GM18502 (cell line): ENCODE data around the gene ZNF821.
"Not testable (repeated sequence)": the region's sequence is repeated elsewhere in the genome, so short reads cannot be mapped to it uniquely, and the experiment has no call there.

Experiments
- ATAC-seq: cut with Tn5 transposase; IDR thresholded peaks from one replicate; pipeline ENCODE4 v1.9.1; 2021; ENCODE audit warnings: mild to moderate bottlenecking; ENCODE audit not compliant: unreplicated experiment, poor library complexity

The ZNF821 gene, protein sequence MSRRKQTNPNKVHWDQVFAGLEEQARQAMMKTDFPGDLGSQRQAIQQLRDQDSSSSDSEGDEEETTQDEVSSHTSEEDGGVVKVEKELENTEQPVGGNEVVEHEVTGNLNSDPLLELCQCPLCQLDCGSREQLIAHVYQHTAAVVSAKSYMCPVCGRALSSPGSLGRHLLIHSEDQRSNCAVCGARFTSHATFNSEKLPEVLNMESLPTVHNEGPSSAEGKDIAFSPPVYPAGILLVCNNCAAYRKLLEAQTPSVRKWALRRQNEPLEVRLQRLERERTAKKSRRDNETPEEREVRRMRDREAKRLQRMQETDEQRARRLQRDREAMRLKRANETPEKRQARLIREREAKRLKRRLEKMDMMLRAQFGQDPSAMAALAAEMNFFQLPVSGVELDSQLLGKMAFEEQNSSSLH

DNA sequence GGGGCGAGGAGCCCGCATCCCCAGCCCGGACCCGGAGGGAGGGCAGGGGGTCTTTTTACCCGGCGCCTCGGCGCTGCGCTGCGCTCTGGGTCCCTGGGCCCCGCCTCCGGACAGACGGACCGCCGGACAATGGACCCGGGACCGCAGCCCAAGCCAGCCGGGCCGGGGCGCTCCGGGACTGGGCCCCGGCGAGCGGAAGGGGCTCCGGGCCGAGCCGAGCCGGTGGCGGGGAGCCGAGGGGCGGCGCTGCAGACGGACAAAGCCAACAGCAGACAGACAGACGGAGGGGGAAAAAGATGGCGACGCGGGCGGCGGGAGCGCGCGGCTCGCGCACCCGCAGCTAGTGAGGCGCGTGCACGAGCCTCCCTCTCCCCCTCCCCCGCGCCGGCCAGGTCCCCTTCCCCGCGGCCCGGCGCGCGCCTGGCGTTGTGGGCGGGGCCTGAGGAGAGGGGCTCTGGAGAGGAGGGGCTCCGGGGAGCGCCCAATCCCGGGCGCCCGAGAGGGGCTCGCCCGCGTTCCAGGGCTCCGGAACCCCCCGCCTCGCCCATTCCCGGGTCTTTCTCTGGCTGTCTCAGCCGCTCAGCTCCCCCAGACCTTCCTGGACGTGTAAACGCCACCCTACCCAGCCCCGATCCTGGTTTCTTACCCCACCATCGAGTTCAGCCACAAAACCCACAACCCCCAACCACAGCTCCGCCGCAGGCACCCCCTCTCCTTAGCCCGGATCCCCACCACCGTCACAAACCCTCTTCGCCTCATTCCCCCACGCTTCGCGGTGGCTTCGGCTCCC, at the start of gene ZNF821:
TSS of gene ZNF821 (minus strand) at position 334 of the 790 bp plus-strand sequence. CDS start 4,236 bp downstream, outside the sequence.
- peak; percentile 49 for ATAC-seq

DNA sequence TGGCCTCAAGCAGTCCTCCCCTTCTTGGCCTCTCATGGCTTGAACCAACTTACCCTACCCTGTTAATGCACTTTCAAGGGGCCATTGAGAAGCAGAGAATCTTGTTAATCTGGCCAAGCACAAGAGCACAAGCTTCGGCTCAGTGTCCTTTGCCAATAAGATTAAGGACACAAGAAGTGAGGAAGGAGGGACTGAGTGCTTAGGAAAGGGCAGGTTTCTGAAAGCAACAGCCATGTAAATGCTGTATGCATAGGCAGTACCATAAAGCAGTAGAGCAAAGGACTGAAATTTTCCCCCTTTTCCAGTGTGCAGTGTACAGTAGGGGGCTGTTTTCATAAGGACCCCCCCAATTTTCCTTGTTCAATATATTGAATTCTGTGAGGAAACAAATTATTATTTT, 49.0 kb upstream of the ZNF821 start:
- no peak for ATAC-seq

DNA sequence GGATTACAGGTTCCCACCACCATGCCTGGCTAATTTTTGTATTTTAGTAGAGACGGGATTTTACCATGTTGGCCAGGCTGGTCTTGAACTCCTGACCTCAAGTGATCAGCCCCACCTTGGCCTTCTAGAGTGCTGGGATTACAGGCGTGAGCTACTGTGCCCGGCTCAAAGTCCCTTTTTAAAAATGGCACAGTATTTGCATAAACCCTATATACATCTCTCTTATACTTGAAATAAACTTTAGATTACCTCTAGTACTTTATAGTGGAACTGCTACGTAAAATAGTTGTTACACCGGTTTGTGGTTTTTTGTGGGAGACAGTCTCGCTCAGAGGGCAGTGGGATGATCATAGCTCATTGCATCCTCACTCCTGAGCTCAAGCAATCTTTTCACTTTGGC, 47.6 kb upstream of the ZNF821 start:
- no peak for ATAC-seq

DNA sequence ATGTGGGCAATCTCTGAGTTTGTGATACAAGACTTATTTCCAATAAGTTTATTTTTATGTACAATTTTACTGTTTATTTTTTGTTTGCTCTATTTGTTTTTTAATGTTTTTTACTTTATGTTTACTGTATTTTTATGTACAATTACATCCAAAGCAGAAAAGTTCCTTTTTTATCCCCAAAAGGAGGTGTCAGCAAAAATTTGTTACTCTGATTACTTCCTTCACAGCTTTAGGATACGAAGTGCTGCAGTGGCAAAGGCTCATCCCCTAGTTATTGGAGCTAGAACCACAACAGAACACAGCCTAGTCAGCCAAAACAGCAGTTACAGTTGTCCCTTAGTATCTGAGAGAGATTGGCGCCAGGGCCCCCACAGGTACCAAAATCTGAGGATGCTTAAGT, 47.0 kb upstream of the ZNF821 start:
- ATAC-seq = no peak

DNA sequence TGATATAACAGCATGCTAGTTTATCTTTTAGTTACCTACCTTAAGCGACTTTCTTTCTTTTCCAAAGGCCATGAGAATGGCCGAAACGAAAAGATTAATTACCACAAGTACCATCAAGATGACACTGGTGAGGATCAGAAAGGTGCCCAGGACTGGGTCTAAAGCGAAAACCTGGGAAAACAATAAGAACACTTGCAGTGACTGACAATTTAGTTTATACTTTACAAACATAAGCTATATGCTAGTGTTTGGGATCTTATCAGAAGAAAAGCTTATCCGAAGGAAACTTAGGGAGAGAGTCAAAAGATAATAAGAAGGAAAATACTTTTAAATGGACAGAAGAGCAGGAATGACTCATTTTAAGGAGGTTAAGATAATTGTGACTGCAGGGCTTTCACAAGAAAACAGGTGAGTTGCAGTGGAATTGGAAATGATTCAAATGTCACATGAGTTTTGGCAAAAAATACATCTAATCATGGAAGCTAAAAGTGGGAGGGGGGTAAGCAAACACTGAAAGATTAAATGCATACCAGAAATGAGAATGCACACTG, 46.1 kb upstream of the ZNF821 start:
- no peak for ATAC-seq

DNA sequence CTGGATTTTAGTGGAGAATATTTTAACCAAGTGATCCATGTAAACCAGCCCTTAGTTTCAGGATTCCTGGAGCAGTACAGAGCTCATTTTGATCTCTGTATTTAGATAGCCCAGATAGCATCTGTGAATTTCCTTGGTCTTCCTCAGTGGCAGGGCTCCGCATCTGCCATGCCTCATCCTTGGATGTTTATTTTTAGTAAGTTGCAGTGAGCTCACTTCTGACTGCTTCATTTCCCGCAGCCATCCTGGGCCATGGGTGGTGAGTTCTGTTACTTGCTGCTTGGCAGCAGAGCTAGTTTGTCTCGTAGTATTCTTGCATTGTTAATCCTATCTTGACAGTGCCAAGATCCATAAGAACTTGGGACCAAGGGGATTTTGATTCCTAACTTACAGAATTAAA, 45.1 kb upstream of the ZNF821 start:
- ATAC-seq = no peak

DNA sequence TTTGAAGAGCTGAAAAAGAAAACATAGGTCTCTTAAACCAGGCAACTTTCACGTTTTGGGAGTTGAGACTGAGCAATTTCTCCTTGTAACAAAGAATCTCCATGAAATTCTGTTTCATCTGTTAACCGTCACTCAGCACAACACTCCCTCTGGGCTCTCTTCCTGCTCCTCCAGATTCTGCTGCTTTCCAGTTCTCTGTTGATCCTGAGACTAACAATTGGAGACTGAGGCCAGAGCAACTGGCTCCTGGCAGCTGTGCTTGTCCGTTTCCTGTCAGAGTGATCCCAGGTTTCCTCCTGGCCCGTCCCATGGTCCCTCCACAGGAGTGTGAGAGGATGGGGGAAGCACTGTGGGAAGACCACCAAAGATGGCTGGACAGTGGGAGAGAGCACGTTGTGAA, 43.8 kb upstream of the ZNF821 start:
- ATAC-seq = no peak

DNA sequence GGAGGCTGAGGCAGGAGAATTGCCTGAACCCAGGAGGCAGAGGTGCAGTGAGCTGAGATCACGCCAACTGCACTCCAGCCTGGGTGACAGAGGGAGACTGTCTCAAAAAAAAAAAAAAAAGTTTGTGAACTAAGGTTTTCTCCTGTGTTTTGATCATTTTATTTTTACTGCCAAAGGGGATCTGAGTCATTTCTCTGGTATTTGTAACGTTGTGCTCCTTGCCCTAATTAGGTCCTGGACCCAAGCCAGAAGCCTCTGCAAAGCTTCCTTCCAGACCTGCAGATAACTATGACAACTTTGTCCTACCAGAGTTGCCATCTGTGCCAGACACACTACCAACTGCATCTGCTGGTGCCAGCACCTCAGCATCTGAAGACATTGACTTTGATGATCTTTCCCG, 43.4 kb upstream of the ZNF821 start:
- no peak for ATAC-seq

DNA sequence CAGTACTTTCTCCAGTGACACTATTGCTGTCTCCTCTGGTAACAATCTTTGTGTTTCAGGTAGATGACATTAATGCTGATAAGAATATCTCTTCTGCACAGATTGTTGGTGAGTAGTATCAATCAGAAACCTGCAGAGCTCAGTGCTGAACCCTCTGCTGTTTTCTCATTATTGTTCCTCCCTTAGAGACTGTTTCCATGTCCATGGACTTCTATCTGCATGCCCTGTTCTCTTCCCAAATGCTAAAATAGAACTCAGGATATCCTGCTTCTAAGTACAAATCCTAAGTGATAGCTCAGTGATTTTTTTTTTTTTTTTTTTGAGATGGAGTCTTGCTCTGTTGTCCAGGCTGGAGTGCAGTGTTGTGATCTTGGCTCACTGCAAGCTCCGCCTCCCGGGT, 40.7 kb upstream of the ZNF821 start:
- no peak for ATAC-seq

DNA sequence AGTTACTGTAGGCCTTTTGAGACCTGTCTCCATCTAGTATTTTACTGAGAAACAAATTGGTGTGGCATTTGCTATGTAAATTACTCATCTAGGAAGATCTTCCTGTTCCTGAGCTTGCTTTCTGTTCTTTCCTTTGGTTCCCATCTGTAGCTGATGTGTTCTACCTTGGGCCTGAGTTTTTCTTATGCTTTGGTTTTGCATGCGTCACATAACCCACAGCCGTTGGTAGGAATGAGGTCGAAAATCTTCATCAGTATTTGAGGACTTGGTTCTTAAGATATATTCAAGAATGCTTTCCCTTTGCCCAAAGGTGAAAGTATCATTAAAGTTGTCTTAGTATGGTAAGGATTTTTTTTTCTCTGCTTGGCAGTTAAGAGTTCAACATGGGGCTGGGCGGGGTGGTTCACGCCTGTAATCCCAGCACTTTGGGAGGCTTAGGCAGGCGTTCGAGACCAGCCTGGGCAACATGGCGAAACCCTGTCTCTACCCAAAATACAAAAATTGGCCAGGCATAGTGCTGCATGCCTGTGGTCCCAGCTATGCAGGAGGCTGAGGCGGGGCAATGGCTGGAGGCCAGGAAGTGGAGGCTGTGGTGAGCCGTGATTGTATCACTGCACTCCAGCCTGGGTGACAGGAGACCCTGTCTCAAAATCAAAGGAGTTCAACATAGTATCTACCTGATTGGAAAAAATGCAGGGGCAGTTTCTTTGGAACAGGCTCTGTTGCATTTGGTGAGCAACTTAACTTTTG, 40.1 kb upstream of the ZNF821 start:
- no peak for ATAC-seq

DNA sequence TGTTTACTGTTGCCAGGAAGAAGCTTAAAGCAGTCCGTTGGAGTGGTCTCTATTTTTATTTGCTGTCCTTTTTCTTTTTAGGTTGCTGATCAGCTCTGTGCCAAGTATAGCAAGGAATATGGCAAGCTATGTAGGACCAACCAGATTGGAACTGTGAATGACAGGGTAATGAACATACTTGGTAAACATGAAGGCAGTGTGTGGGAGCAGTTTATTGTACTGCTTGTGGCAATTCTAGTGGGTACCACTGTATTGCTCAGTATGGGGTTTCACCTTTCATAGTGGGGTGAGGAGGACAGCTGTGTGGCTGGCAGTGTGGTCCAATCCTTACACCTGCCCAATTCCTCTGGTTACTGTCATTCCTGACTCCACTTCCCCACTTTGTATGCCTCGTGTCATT, 36.7 kb upstream of the ZNF821 start:
- no peak for ATAC-seq

DNA sequence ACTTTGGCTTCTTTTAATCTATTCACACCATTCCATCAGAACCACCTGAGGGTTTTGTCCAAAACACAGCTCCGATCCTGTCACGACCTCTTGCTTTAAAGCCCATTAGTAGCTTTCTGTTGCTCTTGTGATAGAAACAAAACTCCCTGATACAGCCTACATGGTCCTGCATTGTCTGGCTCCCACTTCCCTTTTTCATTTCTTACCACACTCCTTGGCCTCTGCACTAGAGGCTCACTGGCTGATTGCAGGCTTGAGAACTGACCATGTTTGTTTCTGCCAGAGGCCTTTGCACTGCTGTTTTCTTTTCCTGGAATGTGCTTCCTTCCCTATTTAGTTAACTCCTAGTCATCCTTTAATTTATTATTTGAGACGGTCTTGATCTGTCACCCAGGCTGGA, 35.1 kb upstream of the ZNF821 start:
- peak; percentile 80 for ATAC-seq

DNA sequence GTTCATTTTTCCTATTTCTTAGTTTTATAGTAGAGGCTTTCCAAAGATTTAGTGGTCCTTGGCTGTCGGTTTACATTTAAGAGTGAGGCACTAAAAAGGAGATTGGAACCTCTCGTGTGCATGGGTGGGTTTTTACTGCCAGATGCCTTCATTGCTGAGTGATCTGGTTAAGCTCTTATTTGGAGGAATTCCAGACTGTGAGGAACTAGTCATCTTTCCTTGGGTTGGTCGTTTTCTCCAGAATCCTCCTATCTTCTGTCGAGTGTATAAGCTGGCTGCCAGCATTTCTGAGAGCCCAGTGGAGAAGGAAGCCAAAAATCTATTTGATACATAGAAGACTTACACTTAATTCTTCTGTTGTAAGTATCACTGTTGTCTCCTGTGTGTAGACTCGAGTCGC, 33.9 kb upstream of the ZNF821 start:
- no peak for ATAC-seq

DNA sequence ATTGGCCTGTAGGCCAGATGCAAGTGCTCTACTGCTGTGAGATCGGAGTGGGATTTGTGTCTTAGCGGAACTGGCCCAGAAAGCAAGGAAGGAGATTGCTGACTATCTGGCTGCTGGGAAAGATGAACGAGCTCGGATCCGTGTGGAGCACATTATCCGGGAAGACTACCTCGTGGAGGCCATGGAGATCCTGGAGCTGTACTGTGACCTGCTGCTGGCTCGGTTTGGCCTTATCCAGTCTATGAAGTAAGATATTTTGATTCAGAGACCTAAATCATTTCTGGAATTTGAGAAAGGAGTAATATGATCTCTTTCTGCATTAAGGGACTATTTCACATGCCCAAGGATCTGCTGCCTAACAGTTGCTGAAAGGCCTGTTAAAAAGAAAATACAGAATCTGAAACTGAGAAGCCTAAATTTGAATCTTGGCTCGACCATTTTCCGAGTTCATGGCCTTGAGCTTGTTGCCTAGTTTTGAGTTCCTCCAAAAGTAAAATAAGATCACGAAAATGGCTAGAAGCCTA, 32.5 kb upstream of the ZNF821 start:
- no peak for ATAC-seq

DNA sequence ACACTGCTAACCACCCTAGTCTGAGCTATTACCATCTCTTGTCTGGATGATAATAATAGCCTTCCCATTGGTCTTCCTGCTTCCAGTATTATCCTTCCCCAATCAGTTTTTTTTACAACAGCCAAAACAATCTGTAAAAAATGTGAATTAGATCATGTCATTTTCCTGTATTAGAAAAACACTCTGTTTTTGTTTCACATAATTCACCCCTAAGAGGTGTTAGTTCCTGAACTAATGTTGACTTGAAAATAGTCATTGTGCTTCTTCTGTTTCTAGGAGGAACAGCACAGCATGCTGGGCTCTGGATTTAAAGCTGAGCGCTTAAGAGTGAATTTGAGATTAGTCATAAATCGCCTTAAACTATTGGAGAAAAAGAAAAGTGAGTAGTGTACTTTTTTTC, 31.4 kb upstream of the ZNF821 start:
- no peak for ATAC-seq

DNA sequence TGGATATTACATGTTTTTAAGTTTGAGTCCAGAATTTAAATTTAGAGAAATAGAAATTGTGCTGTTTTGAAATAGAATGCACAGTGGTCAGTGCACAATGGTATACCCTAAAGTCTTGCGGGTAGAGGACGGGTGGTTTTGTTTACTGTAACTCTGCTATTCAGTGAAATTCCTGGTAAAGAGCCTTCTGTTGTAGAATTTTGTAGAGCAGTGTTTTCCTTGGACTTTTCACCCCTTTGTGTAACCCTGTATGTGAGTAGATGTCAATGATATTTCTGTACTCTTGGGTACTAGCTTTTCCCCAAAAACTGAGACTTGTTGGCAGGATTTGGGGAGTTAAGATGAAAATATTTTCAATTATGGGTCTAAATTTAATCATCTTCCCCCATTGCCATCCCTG, 30.8 kb upstream of the ZNF821 start:
- no peak for ATAC-seq

DNA sequence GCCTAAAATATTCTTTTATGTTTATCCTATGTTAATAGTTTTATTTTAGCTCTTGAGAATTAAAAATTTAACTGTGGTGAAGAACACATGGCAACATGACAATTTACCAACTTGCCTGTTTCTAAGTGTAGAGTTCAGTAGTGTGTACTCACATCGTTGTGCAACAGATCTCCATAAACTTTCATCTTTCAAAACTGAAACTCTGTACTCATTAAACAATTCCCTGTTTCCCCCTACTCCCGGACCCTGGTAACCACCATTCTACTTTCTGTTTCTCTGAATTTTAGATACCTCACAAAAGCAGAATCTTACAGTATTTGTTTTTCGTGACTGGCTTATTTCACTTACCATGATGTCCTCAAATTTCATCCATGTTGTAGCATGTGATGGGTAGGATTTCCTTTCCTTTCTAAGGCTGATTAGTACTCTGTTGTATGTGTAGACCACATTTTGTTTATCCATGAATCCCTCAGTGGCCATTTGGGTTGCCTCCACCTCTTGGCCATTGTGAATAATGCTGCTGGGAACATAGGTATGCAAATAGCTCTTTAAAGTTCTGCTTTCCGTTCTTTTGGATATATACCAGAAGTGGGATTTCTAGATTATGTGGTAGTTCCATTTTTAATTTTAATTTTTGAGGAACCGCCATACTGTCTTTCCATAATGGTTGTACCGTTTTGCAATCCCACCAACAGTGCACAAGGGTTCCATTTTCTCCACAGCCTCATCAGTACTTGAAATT, 28.7 kb upstream of the ZNF821 start:
- no peak for ATAC-seq

DNA sequence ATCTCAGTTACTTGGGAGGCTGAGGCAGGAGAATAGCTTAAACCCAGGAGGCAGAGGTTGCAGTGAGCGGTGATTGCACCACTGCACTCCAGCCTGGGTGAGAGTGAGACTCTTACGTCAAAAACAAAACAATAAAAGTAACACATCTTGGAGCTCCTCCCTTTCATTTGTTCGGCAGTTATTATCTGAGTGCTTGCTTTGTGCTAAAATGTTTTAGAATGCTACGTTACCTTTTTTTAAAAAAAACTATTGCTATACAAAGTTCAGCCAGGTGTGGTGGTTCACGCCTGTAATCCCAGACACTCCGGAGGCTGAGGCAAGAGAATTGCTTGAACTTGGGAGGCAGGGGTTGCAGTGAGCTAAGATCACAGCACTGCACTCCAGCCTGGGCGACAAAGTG, 27.1 kb upstream of the ZNF821 start:
- ATAC-seq = no peak

DNA sequence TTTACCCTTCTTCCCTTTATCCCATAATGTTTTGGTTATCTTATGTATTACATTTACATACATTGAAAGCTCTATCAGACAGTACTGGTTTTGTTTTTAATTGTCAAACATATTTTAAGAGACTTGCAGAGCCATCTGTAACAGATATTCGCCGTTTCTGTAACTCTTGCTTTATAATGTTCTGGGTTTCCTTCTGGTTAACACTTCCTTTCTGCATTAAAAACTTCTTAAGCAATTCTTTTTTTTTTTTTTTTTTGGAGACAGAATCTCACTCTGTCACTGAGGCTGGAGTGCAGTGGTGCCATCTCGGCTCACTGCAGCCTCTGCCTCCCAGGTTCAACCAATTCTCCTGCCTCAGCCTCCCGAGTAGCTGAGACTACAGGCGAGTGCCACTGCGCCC, 21.8 kb upstream of the ZNF821 start:
- not testable (repeated sequence) for ATAC-seq

DNA sequence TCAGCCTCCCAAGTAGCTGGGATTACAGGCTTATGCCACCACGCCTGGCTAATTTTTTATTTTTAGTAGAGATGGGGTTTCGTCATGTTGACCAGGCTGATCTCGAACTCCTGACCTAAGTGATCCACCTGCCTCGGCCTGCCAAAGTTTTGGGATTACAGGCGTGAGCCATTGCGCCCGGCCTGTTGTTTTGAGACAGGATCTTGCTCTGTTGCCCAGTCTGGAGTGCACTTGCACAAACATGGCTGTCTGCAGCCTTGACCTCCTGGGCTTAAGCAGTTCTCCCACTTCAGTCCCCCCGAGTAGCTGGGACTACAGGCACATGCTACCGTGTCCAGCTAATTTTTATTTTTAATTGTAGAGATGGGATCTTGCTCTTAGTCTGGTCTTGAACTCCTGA, 20.3 kb upstream of the ZNF821 start:
- ATAC-seq = no peak
